GM23248 (cell line): ENCODE data around the gene UBTD2. TPM values are rescaled to one million over a fixed set of nuclear protein-coding genes. Genes with fewer than 3 reads are reported as not detected.

Experiments
- DNase-seq: peaks from one replicate; pipeline ENCODE4 v3.0.0-alpha.2; 2015
- H2AFZ ChIP-seq: fragments of 200-600 bp; sonication (generic); 2 replicates; pipeline ENCODE4 v1.6.1; 2016; ENCODE audit warnings: antibody characterized with exemption
- H3F3A ChIP-seq: fragments of 200-600 bp; sonication (generic); 2 replicates; pipeline ENCODE4 v1.6.1; 2016; ENCODE audit warnings: mild to moderate bottlenecking, antibody characterized with exemption, mixed run types; ENCODE audit not compliant: insufficient read depth
- H3K27ac ChIP-seq: fragments of 200-600 bp; sonication (generic); 2 replicates; pipeline ENCODE4 v1.5.1; 2016; ENCODE audit warnings: mild to moderate bottlenecking
- H3K27me3 ChIP-seq: fragments of 200-600 bp; sonication (generic); replicated peaks from 2 replicates; pipeline ENCODE4 v1.6.1; 2016; ENCODE audit warnings: mild to moderate bottlenecking; ENCODE audit not compliant: insufficient read depth
- H3K36me3 ChIP-seq: fragments of 200-600 bp; sonication (generic); 2 replicates; pipeline ENCODE4 v1.6.1; 2016; ENCODE audit warnings: low read depth, mild to moderate bottlenecking
- H3K4me1 ChIP-seq: fragments of 200-600 bp; sonication (generic); 2 replicates; pipeline ENCODE4 v1.6.1; 2016; ENCODE audit warnings: mild to moderate bottlenecking; ENCODE audit not compliant: insufficient read depth
- H3K4me2 ChIP-seq: fragments of 200-600 bp; sonication (generic); one replicate; pipeline ENCODE4 v1.6.1; 2016; ENCODE audit warnings: mild to moderate bottlenecking; ENCODE audit not compliant: unreplicated experiment
- H3K4me3 ChIP-seq: fragments of 200-600 bp; sonication (generic); 2 replicates; pipeline ENCODE4 v1.5.1; 2016; ENCODE audit warnings: mild to moderate bottlenecking
- H3K79me2 ChIP-seq: fragments of 200-600 bp; sonication (generic); 2 replicates; pipeline ENCODE4 v1.6.1; 2016; ENCODE audit warnings: mild to moderate bottlenecking; ENCODE audit not compliant: insufficient read depth
- H3K9ac ChIP-seq: fragments of 200-600 bp; sonication (generic); 2 replicates; pipeline ENCODE4 v1.6.1; 2016; ENCODE audit warnings: mild to moderate bottlenecking
- H3K9me2 ChIP-seq: fragments of 200-600 bp; sonication (generic); 2 replicates; pipeline ENCODE4 v1.6.1; 2016; ENCODE audit warnings: mixed run types, mild to moderate bottlenecking, moderate library complexity; ENCODE audit not compliant: insufficient read depth
- H3K9me3 ChIP-seq: fragments of 200-600 bp; sonication (generic); one replicate; pipeline ENCODE4 v1.6.1; 2017; ENCODE audit warnings: low read depth
- H4K20me1 ChIP-seq: fragments of 200-600 bp; sonication (generic); 2 replicates; pipeline ENCODE4 v1.6.0; 2016; ENCODE audit not compliant: insufficient read depth
- EZH2 ChIP-seq: fragments of 200-600 bp; sonication (generic); IDR thresholded peaks from 2 replicates; pipeline ENCODE4 v1.6.1; 2018; ENCODE audit warnings: antibody characterized with exemption, mild to moderate bottlenecking; ENCODE audit not compliant: insufficient read depth, poor library complexity, severe bottlenecking
- EZH2phosphoT487 ChIP-seq: fragments of 200-600 bp; sonication (generic); IDR thresholded peaks from 2 replicates; pipeline ENCODE4 v1.6.1; 2018; ENCODE audit warnings: antibody characterized with exemption, moderate library complexity, mild to moderate bottlenecking, low read depth; ENCODE audit not compliant: insufficient read depth
- WGBS, 2 experiments: methylation state at CpG; one replicate each; pipeline ENCODE4 v1.1.6; 2015 to 2017; ENCODE audit warnings: low lambda C conversion rate in 2 of 2, low coverage in 1 of 2; ENCODE audit errors: missing lambda C conversion rate in 2 of 2; 5-methylcytosine and 5-hydroxymethylcytosine counted together
- in situ Hi-C: fragments of 300-500 bp; cut with MboI; formaldehyde crosslinking; loops from 2 replicates; pipeline ENCODE4 v1.15.0; 2020
- polyA plus RNA-seq: library from polyadenylated mRNA; unstranded; fragments of >200 nt; fragmentation: Nextera tagmentation; extraction: Ambion mirVana; gene quantifications from 2 replicates; pipeline ENCODE4 v1.2.1, GENCODE V29; 2016
- total RNA-seq: library from RNA; depleted of rRNA; stranded (reverse); fragments of >200 nt; shearing (Covaris generic); gene quantifications from 2 replicates; pipeline ENCODE4 v1.2.3, GENCODE V29; 2014

Gene UBTD2
- total and polyA plus RNA-seq, 2 experiments from 2014 or later = 17.3 to 41.4 TPM

DNA sequence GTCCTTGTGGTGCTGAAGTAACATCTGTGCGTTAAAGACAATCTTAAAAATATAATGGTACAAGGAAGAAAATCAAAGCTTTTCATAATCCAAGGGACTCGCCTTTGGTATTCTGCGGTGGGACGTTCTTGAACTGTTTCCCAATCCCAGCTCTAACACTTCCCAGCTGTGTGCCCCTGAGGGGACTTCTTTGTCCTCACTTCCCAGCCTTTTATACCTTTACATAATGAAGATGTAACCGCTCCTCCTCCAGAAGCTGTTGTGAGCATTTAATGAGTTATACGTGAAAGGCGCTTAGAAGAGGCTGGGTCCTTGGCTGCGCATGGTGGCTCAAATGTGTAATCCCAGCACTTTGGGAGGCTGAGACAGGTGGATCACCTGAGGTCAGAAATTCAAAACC lies 112.4 kb downstream of the UBTD2 start:
- no peak overlapping the region for H3K9ac ChIP-seq
- TF ChIP-seq EZH2 = no peak
- TF ChIP-seq EZH2phosphoT487 = no peak
- H3K4me2 ChIP-seq = no peak overlapping the region
- no peak for DNase-seq
- no peak overlapping the region for H3K4me3 ChIP-seq
- no peak overlapping the region for H3K27ac ChIP-seq
- H2AFZ ChIP-seq = no peak overlapping the region
- 90 to 95% methylated on average over 8 of the region's 8 CpGs for WGBS, 2 experiments
- peaks cover 100% of the 10 kb centered on the region for H3K79me2 ChIP-seq
- peaks cover 6% of the 10 kb centered on the region; the same call in 1 of the 2 replicates for H4K20me1 ChIP-seq
- H3K9me3 ChIP-seq = no peaks in the 10 kb centered on the region
- no peaks in the 10 kb centered on the region for H3K27me3 ChIP-seq
- H3K9me2 ChIP-seq = no peaks in the 10 kb centered on the region
- H3F3A ChIP-seq = no peaks in the 10 kb centered on the region
- H3K36me3 ChIP-seq = no peaks in the 10 kb centered on the region
- no peaks in the 10 kb centered on the region for H3K4me1 ChIP-seq
- in situ Hi-C loops = no loop called here

DNA sequence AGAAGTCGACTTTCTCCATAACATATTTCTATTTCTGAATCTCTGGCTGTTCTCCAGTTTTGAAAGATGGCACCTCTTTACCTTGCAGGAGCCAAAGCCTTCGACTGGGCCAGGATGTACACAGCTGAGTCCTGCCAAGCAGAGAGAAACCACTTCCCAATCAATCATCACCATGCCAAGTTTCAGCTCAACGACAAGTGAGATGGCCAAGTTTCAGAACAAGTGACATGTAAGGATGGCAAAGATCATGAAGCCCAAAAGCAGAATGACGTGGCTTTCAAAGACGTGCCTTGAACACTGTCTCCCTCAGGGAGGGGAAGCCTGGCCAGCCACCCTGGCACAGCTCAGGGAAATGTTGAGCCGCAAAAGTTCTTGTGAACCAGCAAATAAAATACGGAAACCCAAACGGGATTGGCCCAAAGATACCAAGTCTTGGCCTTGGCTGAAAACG lies 113.3 kb downstream of the UBTD2 start:
- H3F3A ChIP-seq = no peaks in the 10 kb centered on the region
- H3K9ac ChIP-seq = no peak overlapping the region
- no peaks in the 10 kb centered on the region for H3K9me2 ChIP-seq
- no peaks in the 10 kb centered on the region for H3K36me3 ChIP-seq
- H3K4me3 ChIP-seq = no peak overlapping the region
- WGBS, 2 experiments = 24 to 28% methylated on average over 9 of the region's 9 CpGs
- no peak overlapping the region for H3K4me2 ChIP-seq
- peaks cover 98% of the 10 kb centered on the region for H3K79me2 ChIP-seq
- no peak overlapping the region for H3K27ac ChIP-seq
- H4K20me1 ChIP-seq = peaks cover 6% of the 10 kb centered on the region; the same call in 1 of the 2 replicates
- no peaks in the 10 kb centered on the region for H3K9me3 ChIP-seq
- no peak overlapping the region for H2AFZ ChIP-seq
- in situ Hi-C loops = no loop called here
- no peak for TF ChIP-seq EZH2
- DNase-seq = peak; percentile 22
- H3K4me1 ChIP-seq = no peaks in the 10 kb centered on the region
- no peaks in the 10 kb centered on the region for H3K27me3 ChIP-seq

DNA sequence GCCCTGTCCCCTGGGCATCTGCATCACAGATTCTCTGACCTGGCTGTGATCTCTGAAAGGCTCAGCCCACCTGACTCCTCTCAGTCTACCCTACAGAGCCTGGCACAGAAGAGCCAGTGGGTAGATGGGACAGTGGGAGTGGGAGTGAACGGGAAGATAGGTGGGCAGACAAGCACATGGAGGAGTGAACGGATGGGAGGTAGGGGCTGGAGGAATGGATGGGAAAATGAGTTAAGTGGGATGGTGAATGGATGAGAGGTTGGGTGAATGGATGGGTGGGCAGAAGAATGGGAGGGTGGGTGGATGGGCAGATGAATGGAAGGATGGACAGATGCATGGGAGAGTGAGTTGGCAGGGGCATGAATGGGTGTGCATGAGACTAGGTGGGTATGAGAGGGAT lies 114.3 kb downstream of the UBTD2 start:
- in situ Hi-C loops = no loop called here
- Histone ChIP-seq H3K9me3 (no peaks in the 10 kb centered on the region), H2AFZ (no peak overlapping the region), H3K9me2 (no peaks in the 10 kb centered on the region), H3K9ac (no peak overlapping the region), H3K4me1 (peaks cover 8% of the 10 kb centered on the region; the same call in 1 of the 2 replicates), H3K79me2 (peaks cover 98% of the 10 kb centered on the region), H3K4me3 (no peak overlapping the region), H3F3A (no peaks in the 10 kb centered on the region), H3K27me3 (no peaks in the 10 kb centered on the region), H4K20me1 (peaks cover 6% of the 10 kb centered on the region; the same call in 1 of the 2 replicates), H3K27ac (no peak overlapping the region), H3K4me2 (no peak overlapping the region), H3K36me3 (no peaks in the 10 kb centered on the region)
- TF ChIP-seq EZH2phosphoT487 (no peak), EZH2 (no peak)
- DNase-seq = no peak
- 99 to 100% methylated on average over 2 of the region's 2 CpGs for WGBS, 2 experiments

DNA sequence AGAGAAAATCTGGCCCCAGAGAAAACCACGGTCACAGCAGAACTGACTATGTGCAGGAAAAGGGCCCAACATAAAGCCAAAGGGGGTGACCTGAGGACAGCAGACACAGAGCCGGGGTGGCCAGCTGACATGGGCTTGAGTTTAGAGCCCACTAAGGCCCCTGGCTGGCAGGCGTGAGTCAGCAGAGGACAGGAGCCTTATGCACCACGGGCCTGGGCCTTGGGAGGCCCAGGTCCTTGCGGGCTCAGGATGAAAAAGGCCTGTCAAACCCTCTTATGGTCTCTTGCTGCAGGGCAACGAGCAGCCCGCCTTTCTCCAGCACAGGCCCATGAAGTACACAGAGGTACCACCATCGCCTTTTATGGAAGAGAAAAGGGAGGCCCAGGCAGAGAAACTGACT lies 115.3 kb downstream of the UBTD2 start:
- no peaks in the 10 kb centered on the region for H3F3A ChIP-seq
- no peaks in the 10 kb centered on the region for H3K27me3 ChIP-seq
- WGBS, 2 experiments = 78 to 90% methylated on average over 8 of the region's 8 CpGs
- H2AFZ ChIP-seq = no peak overlapping the region
- no peak for DNase-seq
- no peaks in the 10 kb centered on the region for H3K9me3 ChIP-seq
- H3K36me3 ChIP-seq = no peaks in the 10 kb centered on the region
- H3K4me3 ChIP-seq = no peak overlapping the region
- in situ Hi-C loops = no loop called here
- H3K9ac ChIP-seq = no peak overlapping the region
- H4K20me1 ChIP-seq = peaks cover 6% of the 10 kb centered on the region; the same call in 1 of the 2 replicates
- H3K4me1 ChIP-seq = peaks cover 13% of the 10 kb centered on the region
- H3K4me2 ChIP-seq = no peak overlapping the region
- TF ChIP-seq EZH2phosphoT487 (no peak), EZH2 (no peak)
- no peak overlapping the region for H3K27ac ChIP-seq
- H3K9me2 ChIP-seq = no peaks in the 10 kb centered on the region
- peaks cover 98% of the 10 kb centered on the region for H3K79me2 ChIP-seq

DNA sequence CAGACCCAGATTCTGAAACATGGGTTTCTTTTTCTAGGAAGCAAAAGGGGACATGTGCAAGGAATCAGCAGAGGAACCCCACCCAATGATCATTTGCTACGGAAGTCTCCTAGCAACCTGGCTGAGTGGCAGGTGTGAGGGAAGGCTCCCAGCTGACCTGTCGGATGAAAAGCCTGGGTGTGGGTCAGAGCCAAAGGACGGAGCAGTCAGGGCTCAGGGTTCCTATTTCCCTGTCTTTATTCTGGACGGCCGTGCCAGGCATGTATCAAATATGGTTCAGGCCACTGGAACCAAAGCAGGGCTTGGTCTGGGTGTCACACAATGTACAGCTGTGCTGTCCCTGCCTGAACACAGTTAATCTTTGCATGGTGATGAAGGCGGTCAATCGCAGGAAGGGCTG lies 115.7 kb downstream of the UBTD2 start:
- Histone ChIP-seq H3K79me2 (peaks cover 98% of the 10 kb centered on the region), H3K4me2 (no peak overlapping the region), H3K9ac (no peak overlapping the region), H3K9me3 (no peaks in the 10 kb centered on the region), H3K36me3 (no peaks in the 10 kb centered on the region), H3K4me3 (no peak overlapping the region), H3K27me3 (no peaks in the 10 kb centered on the region), H3F3A (0 out of 2 replicates have a peak, but pooled peaks cover 2% of the 10 kb centered on the region), H2AFZ (no peak overlapping the region), H3K9me2 (no peaks in the 10 kb centered on the region), H3K4me1 (peaks cover 17% of the 10 kb centered on the region), H4K20me1 (peaks cover 6% of the 10 kb centered on the region; the same call in 1 of the 2 replicates), H3K27ac (no peak overlapping the region)
- no peak for TF ChIP-seq EZH2phosphoT487
- no peak for TF ChIP-seq EZH2
- no peak for DNase-seq
- WGBS, 2 experiments = 61 to 74% methylated on average over 7 of the region's 7 CpGs
- in situ Hi-C loops = no loop called here
